Measurements from ENCODE around the gene PRKCA. TPM values are rescaled to one million over a fixed set of nuclear protein-coding genes. Genes with fewer than 3 reads are reported as not detected.

Gene PRKCA
- total RNA-seq, 1 donor from 2014 or later, result 6.7 TPM

GRCh38 chr17:66351033-66351432, 48.6 kb downstream of the PRKCA start:
- no peak for DNase-seq (ENCODE audit: low read depth)
- TF ChIP-seq CTCF (conservative IDR thresholded peaks at IDR 0.05; ENCODE audit: low read depth, low read length), result no peak
- H3K4me3 ChIP-seq (ENCODE audit: low read depth, low read length), result no peak overlapping the region

GRCh38 chr17:66351701-66352100, 49.3 kb downstream of the PRKCA start:
- DNase-seq (ENCODE audit: low read depth), result no peak
- no peak overlapping the region for H3K4me3 ChIP-seq (ENCODE audit: low read depth, low read length)
- TF ChIP-seq CTCF (conservative IDR thresholded peaks at IDR 0.05; ENCODE audit: low read depth, low read length), result no peak

- TF ChIP-seq CTCF (conservative IDR thresholded peaks at IDR 0.05; ENCODE audit: low read depth, low read length), result no peak
- DNase-seq (ENCODE audit: low read depth), result no peak
- no peak overlapping the region for H3K4me3 ChIP-seq (ENCODE audit: low read depth, low read length)
Measured at GRCh38 chr17:66353937-66354401, 51.6 kb downstream of the PRKCA start.

GRCh38 chr17:66354472-66354871, 52.1 kb downstream of the PRKCA start:
- no peak overlapping the region for H3K4me3 ChIP-seq (ENCODE audit: low read depth, low read length)
- TF ChIP-seq CTCF (conservative IDR thresholded peaks at IDR 0.05; ENCODE audit: low read depth, low read length), result no peak
- no peak for DNase-seq (ENCODE audit: low read depth)

GRCh38 chr17:66354981-66355380, 52.6 kb downstream of the PRKCA start:
- no peak for TF ChIP-seq CTCF (conservative IDR thresholded peaks at IDR 0.05; ENCODE audit: low read depth, low read length)
- no peak for DNase-seq (ENCODE audit: low read depth)
- H3K4me3 ChIP-seq (ENCODE audit: low read depth, low read length), result no peak overlapping the region

GRCh38 chr17:66355510-66355909, 53.1 kb downstream of the PRKCA start:
- TF ChIP-seq CTCF (conservative IDR thresholded peaks at IDR 0.05; ENCODE audit: low read depth, low read length), result no peak
- no peak overlapping the region for H3K4me3 ChIP-seq (ENCODE audit: low read depth, low read length)
- no peak for DNase-seq (ENCODE audit: low read depth)

GRCh38 chr17:66357037-66357436, 54.6 kb downstream of the PRKCA start:
- no peak for DNase-seq (ENCODE audit: low read depth)
- no peak for TF ChIP-seq CTCF (conservative IDR thresholded peaks at IDR 0.05; ENCODE audit: low read depth, low read length)
- H3K4me3 ChIP-seq (ENCODE audit: low read depth, low read length), result no peak overlapping the region
